IMR-90 (cell line): Measurements from ENCODE around the gene TNKS1BP1. TPM values are rescaled to one million over a fixed set of nuclear protein-coding genes. Genes with fewer than 3 reads are reported as not detected.

Source experiments
- ATAC-seq: fragments of 200-7000 bp; cut with Tn5 transposase; 2 replicates; pipeline ENCODE4 v1.9.1; 2020; ENCODE audit warnings: low read depth, mild to moderate bottlenecking, moderate library complexity
- BruUV-seq: library from RNA; stranded (reverse); fragments of 400-500 nt; replicated peaks from 2 replicates; lab custom pipeline; 2021; lab: Mats Ljungman, UMichigan
- CTCF ChIA-PET: fragments of 300-600 bp; formaldehyde crosslinking; extraction: SDS; loops from one replicate; lab custom pipeline; 2021; ENCODE audit warnings: antibody characterized with exemption; lab: Yijun Ruan, JAX
- POLR2A ChIA-PET: fragments of 300-600 bp; sonication (Branson Sonifier 250); formaldehyde crosslinking; loops from one replicate; lab custom pipeline; 2022; ENCODE audit warnings: antibody characterized with exemption; ENCODE audit not compliant: unreplicated experiment; lab: Charles Lee
- DNase-seq: peaks from one replicate; pipeline ENCODE4 v3.0.0; 2013
- H2AFZ ChIP-seq: replicated peaks from 2 replicates; pipeline ENCODE3; 2013; ENCODE audit warnings: low read length, mild to moderate bottlenecking; ENCODE audit not compliant: poor library complexity
- H2AK5ac ChIP-seq: 2 replicates; pipeline ENCODE4 v1.6.1; 2013; ENCODE audit warnings: low read depth, low read length, inconsistent platforms
- H2AK9ac ChIP-seq: replicated peaks from 2 replicates; pipeline ENCODE3; 2013; ENCODE audit warnings: mild to moderate bottlenecking, low read depth, low read length, moderate library complexity; ENCODE audit not compliant: poor library complexity
- H2BK120ac ChIP-seq: 2 replicates; pipeline ENCODE4 v1.6.1; 2013; ENCODE audit warnings: low read depth, low read length, inconsistent platforms
- H2BK15ac ChIP-seq: 3 replicates; pipeline ENCODE4 v1.6.1; 2013; ENCODE audit warnings: low read depth, low read length, inconsistent platforms
- H2BK20ac ChIP-seq: 2 replicates; pipeline ENCODE4 v1.6.1; 2013; ENCODE audit warnings: low read depth, mild to moderate bottlenecking, inconsistent platforms, low read length, moderate library complexity
- H2BK5ac ChIP-seq: 2 replicates; pipeline ENCODE4 v1.6.1; 2013; ENCODE audit warnings: mild to moderate bottlenecking, low read depth, low read length, inconsistent platforms; ENCODE audit not compliant: poor library complexity, severe bottlenecking
- H3K14ac ChIP-seq: replicated peaks from 2 replicates; pipeline ENCODE4 v1.6.1; 2013; ENCODE audit warnings: low read depth, low read length, inconsistent platforms
- H3K18ac ChIP-seq: 2 replicates; pipeline ENCODE4 v1.6.1; 2013; ENCODE audit warnings: low read depth, low read length, control low read depth
- H3K23ac ChIP-seq: 2 replicates; pipeline ENCODE4 v1.6.1; 2013; ENCODE audit warnings: low read depth, low read length, inconsistent platforms
- H3K27ac ChIP-seq: 2 replicates; pipeline ENCODE4 v1.5.1; 2013; ENCODE audit warnings: mild to moderate bottlenecking, control low read depth, low read length; ENCODE audit not compliant: insufficient read depth
- H3K27me3 ChIP-seq: 2 replicates; pipeline ENCODE4 v1.6.1; 2013; ENCODE audit warnings: low read length; ENCODE audit not compliant: control insufficient read depth, insufficient read depth
- H3K36me3 ChIP-seq: 2 replicates; pipeline ENCODE4 v1.6.1; 2013; ENCODE audit warnings: low read length, mixed read lengths; ENCODE audit not compliant: control insufficient read depth, insufficient read depth
- H3K4ac ChIP-seq: 2 replicates; pipeline ENCODE4 v1.6.1; 2013; ENCODE audit warnings: low read depth, low read length, inconsistent platforms
- H3K4me1 ChIP-seq: 2 replicates; pipeline ENCODE4 v1.6.1; 2013; ENCODE audit warnings: low read length, mixed read lengths; ENCODE audit not compliant: control insufficient read depth, insufficient read depth
- H3K4me2 ChIP-seq: 2 replicates; pipeline ENCODE4 v1.6.1; 2013; ENCODE audit warnings: low read depth, mild to moderate bottlenecking, control low read depth, low read length, moderate library complexity
- H3K4me3 ChIP-seq: 2 replicates; pipeline ENCODE4 v1.5.1; 2013; ENCODE audit warnings: low read depth, mild to moderate bottlenecking, control low read depth, low read length, moderate library complexity; ENCODE audit not compliant: insufficient read depth
- H3K56ac ChIP-seq: 2 replicates; pipeline ENCODE4 v1.6.1; 2013; ENCODE audit warnings: low read length, inconsistent platforms; ENCODE audit not compliant: insufficient read depth; ENCODE audit errors: extremely low read depth
- H3K79me1 ChIP-seq, 2 experiments: 2 replicates each; pipeline ENCODE4 v1.6.1; 2013; ENCODE audit warnings: low read length in 2 of 2, inconsistent platforms in 1 of 2, low read depth in 1 of 2
- H3K9ac ChIP-seq: 2 replicates; pipeline ENCODE4 v1.6.1; 2013; ENCODE audit warnings: low read depth, low read length, control low read depth
- H3K9me1 ChIP-seq: 2 replicates; pipeline ENCODE4 v1.6.1; 2013; ENCODE audit warnings: low read length, inconsistent platforms; ENCODE audit not compliant: insufficient read depth
- H3K9me3 ChIP-seq: 2 replicates; pipeline ENCODE4 v1.6.1; 2013; ENCODE audit warnings: low read length; ENCODE audit not compliant: control insufficient read depth, insufficient read depth
- H4K20me1 ChIP-seq: 2 replicates; pipeline ENCODE4 v1.6.1; 2013; ENCODE audit warnings: low read length, inconsistent platforms; ENCODE audit not compliant: insufficient read depth
- H4K5ac ChIP-seq: 2 replicates; pipeline ENCODE4 v1.6.1; 2013; ENCODE audit warnings: mild to moderate bottlenecking, low read depth, low read length, control low read depth
- H4K8ac ChIP-seq, 2 experiments: 2 replicates each; pipeline ENCODE4 v1.6.1; 2013; ENCODE audit warnings: low read depth in 2 of 2, low read length in 2 of 2, control low read depth in 1 of 2, inconsistent platforms in 1 of 2
- H4K91ac ChIP-seq: 2 replicates; pipeline ENCODE4 v1.6.1; 2013; ENCODE audit warnings: low read depth, low read length, inconsistent platforms; ENCODE audit not compliant: insufficient read depth
- BHLHE40 ChIP-seq: fragments of 150-350 bp; IDR thresholded peaks from 2 replicates; pipeline ENCODE4 v1.6.1; 2016; ENCODE audit warnings: mild to moderate bottlenecking, low read depth, low read length
- CEBPB ChIP-seq: IDR thresholded peaks from 2 replicates; pipeline ENCODE4 v1.6.1; 2012; ENCODE audit warnings: low read depth, low read length, improper control_type of control experiment
- CHD1 ChIP-seq: IDR thresholded peaks from 2 replicates; pipeline ENCODE4 v1.6.1; 2012; ENCODE audit warnings: low read depth, low read length, improper control_type of control experiment
- CTCF ChIP-seq: conservative IDR thresholded peaks from 2 replicates; pipeline ENCODE4 v1.5.1; 2012; ENCODE audit warnings: mild to moderate bottlenecking, low read depth, low read length, improper control_type of control experiment
- ELK1 ChIP-seq: fragments of 150-350 bp; IDR thresholded peaks from 2 replicates; pipeline ENCODE4 v1.6.1; 2016; ENCODE audit warnings: low read depth, mild to moderate bottlenecking, low read length, moderate library complexity, borderline replicate concordance
- FOS ChIP-seq: fragments of 150-350 bp; IDR thresholded peaks from 2 replicates; pipeline ENCODE4 v1.6.1; 2016; ENCODE audit warnings: low read depth, low read length
- MAFK ChIP-seq: IDR thresholded peaks from 2 replicates; pipeline ENCODE4 v1.6.1; 2012; ENCODE audit warnings: low read depth, low read length, improper control_type of control experiment
- MAZ ChIP-seq: IDR thresholded peaks from 2 replicates; pipeline ENCODE4 v1.6.1; 2012; ENCODE audit warnings: low read depth, mild to moderate bottlenecking, low read length, improper control_type of control experiment, moderate library complexity, borderline replicate concordance
- MXI1 ChIP-seq: IDR thresholded peaks from 2 replicates; pipeline ENCODE4 v1.6.1; 2012; ENCODE audit warnings: low read depth, mild to moderate bottlenecking, low read length, moderate library complexity, borderline replicate concordance
- POLR2A ChIP-seq: IDR thresholded peaks from 2 replicates; pipeline ENCODE4 v1.6.1; 2012; ENCODE audit warnings: mild to moderate bottlenecking, low read depth, low read length
- RAD21 ChIP-seq: IDR thresholded peaks from 2 replicates; pipeline ENCODE4 v1.6.1; 2012; ENCODE audit warnings: low read length, improper control_type of control experiment
- RFX5 ChIP-seq: IDR thresholded peaks from 2 replicates; pipeline ENCODE4 v1.8.0; 2012; ENCODE audit warnings: low read depth, mild to moderate bottlenecking, low read length, moderate library complexity
- SMC3 ChIP-seq: fragments of 150-350 bp; IDR thresholded peaks from 2 replicates; pipeline ENCODE4 v1.6.1; 2016; ENCODE audit warnings: low read depth, mild to moderate bottlenecking, antibody characterized with exemption, low read length, moderate library complexity
- WGBS, 2 experiments: methylation state at CpG; one replicate each; pipeline versions ENCODE4 v1.1.5 to v1.1.7; 2013; ENCODE audit warnings: missing lambda C conversion rate in 2 of 2; ENCODE audit not compliant: insufficient read length in 1 of 2; ENCODE audit errors: extremely low coverage in 2 of 2; 5-methylcytosine and 5-hydroxymethylcytosine counted together
- dilution Hi-C: fragments of 300-500 bp; cut with HindIII; formaldehyde crosslinking; loops from one replicate; pipeline ENCODE4 v1.14.3; 2018; ENCODE audit warnings: low sequenced_read_pairs; ENCODE audit not compliant: unreplicated experiment
- in situ Hi-C: fragments of 300-500 bp; cut with MboI; formaldehyde crosslinking; loops from 3 replicates; pipeline ENCODE4 v1.14.3; 2019; ENCODE audit warnings: low sequenced_read_pairs, inconsistent platforms, mixed read lengths
- intact Hi-C: fragments of 100-400 bp; cut with micrococcal nuclease; formaldehyde crosslinking; loops from 2 replicates; pipeline ENCODE4 v1.10.0; 2022
- polyA plus RNA-seq, 3 experiments: library from polyadenylated mRNA; depleted of rRNA; stranded (reverse); fragments of >200 nt; gene quantifications; 2 replicates each; pipeline ENCODE4 v1.2.3, GENCODE V29; 2012; ENCODE audit warnings: low replicate concordance in 1 of 3
- total RNA-seq: library from RNA; depleted of rRNA; stranded (reverse); fragments of >200 nt; gene quantifications from 2 replicates; pipeline ENCODE4 v1.2.3, GENCODE V29; 2012
- TF ChIP-seq, protein P1 (sequence below): fragments of 150-350 bp; IDR thresholded peaks from 2 replicates; pipeline ENCODE4 v1.6.1; 2017; ENCODE audit warnings: mild to moderate bottlenecking, antibody characterized with exemption, low read length, low read depth

The TNKS1BP1 gene
- total and polyA plus RNA-seq, 2 of the 4 experiments (the other 2 are of a cell fraction), result 31.7 to 71.4 TPM

DNA sequence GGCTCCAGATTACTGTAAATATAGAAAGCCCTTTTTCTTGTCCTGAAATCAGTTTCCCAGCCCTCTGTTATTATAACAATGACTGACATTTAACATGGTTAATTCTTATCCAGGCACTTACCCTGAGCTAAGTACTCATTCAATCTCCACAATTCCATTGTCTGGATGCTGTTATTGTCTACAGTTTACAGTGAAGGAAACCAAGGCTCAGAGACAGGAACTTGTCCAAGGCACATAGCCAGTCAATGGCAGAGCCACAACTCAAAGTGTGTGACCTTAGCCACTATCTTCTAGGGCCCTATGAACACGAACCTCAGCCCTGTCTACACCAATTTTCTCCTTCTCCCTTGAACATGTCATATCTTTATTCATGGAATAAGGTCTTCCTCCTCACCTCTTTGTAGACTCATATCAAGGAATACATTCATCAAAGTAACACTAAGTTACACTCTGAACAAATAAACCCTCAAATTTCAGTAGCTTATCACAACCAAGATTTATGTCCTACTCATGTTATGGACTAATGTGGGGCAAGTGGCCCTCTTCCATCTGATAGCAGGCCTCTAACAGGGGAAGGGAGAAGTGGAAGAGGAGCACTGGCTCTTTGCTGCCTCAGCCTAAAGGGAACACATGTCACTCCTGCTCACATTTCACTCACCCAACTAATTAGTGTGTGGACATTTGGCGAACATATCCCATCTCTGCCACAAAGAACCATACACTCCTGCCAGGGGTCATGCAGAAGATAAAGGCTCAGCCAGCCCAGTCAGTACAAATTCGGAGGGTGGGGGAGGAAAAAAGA, 48.4 kb downstream of the TNKS1BP1 start:
- Histone ChIP-seq H3K4me2 (no peak overlapping the region), H4K5ac (peak overlapping the region; percentile 51; the same call in 1 of the 2 replicates), H3K9ac (no peak overlapping the region), H3K79me1 (no peaks in the 10 kb centered on the region), H3K9me1 (peaks cover 14% of the 10 kb centered on the region), H3K14ac (peak overlapping the region; percentile 8; the same call in 1 of the 2 replicates), H3K23ac (no peak overlapping the region), H2BK15ac (peak overlapping the region; percentile 8; the same call in 2 of the 3 replicates), H2AK5ac (peak overlapping the region; percentile 68), H3K27me3 (no peaks in the 10 kb centered on the region), H3K9me3 (peaks cover 5% of the 10 kb centered on the region), H3K36me3 (no peaks in the 10 kb centered on the region), H3K4me1 (peaks cover 29% of the 10 kb centered on the region), H2BK20ac (peak overlapping the region; percentile 71; the same call in 1 of the 2 replicates), H3K27ac (peak overlapping the region; percentile 17; the same call in 1 of the 2 replicates), H4K8ac (peak overlapping the region in 1 of 2 experiments; percentile 99; a peak in 3 of 4 replicates), H2AK9ac (no peak overlapping the region), H3K56ac (no peak overlapping the region), H2BK120ac (peak overlapping the region; percentile 98; the same call in 1 of the 2 replicates), H4K91ac (peak overlapping the region; percentile 40; the same call in 1 of the 2 replicates), H2AFZ (no peak overlapping the region), H4K20me1 (no peaks in the 10 kb centered on the region), H3K4ac (peak overlapping the region; percentile 54), H3K18ac (peak overlapping the region; percentile 54), H3K4me3 (no peak overlapping the region), H2BK5ac (no peak overlapping the region)
- in situ Hi-C loops (no loop called here), dilution Hi-C loops (no loop called here), intact Hi-C loops (no loop called here)
- WGBS, 2 experiments, result 60% methylated on average over 1 of the region's 3 CpGs; no CpG with 5 or more reads in 1 of the 2 experiments
- no peak for DNase-seq
- ATAC-seq, result no peak
- CTCF ChIA-PET, result interaction anchor here (1.4 to 2.3 kb wide), 2 partner anchors 9 to 27 kb away, joined by 3 to 15 read pairs; no protein-coding TSS in a partner anchor
- BruUV-seq, result no TSS peak
- POLR2A ChIA-PET, result no interaction called here
- TF ChIP-seq BHLHE40, result no peak
- TF ChIP-seq, protein P1, sequence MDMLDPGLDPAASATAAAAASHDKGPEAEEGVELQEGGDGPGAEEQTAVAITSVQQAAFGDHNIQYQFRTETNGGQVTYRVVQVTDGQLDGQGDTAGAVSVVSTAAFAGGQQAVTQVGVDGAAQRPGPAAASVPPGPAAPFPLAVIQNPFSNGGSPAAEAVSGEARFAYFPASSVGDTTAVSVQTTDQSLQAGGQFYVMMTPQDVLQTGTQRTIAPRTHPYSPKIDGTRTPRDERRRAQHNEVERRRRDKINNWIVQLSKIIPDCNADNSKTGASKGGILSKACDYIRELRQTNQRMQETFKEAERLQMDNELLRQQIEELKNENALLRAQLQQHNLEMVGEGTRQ, result no peak
- no peak for TF ChIP-seq MAZ
- no peak for TF ChIP-seq MAFK
- no peak for TF ChIP-seq MXI1
- TF ChIP-seq CHD1, result no peak
- TF ChIP-seq SMC3, result no peak
- TF ChIP-seq CTCF, result no peak
- no peak for TF ChIP-seq FOS
- TF ChIP-seq CEBPB, result no peak
- no peak for TF ChIP-seq POLR2A
- TF ChIP-seq RFX5, result no peak
- TF ChIP-seq ELK1, result no peak
- TF ChIP-seq RAD21, result no peak
